HEK293T (cell line): ENCODE results near the gene GABBR2.

Experiments used
- ARNT ChIP-seq: fragments of 450-650 bp; IDR thresholded peaks from 2 replicates; pipeline ENCODE4 v1.6.1; 2017; ENCODE audit warnings: mild to moderate bottlenecking
- BHLHE40 ChIP-seq: fragments of 450-650 bp; IDR thresholded peaks from 2 replicates; pipeline ENCODE4 v1.6.1; 2016; ENCODE audit warnings: mild to moderate bottlenecking, moderate library complexity, borderline replicate concordance
- ELF4 ChIP-seq: fragments of 450-650 bp; IDR thresholded peaks from 2 replicates; pipeline ENCODE4 v1.6.1; 2017; ENCODE audit warnings: antibody characterized with exemption
- FOXA1 ChIP-seq: fragments of 450-650 bp; IDR thresholded peaks from 2 replicates; pipeline ENCODE4 v1.6.1; 2016; ENCODE audit warnings: mild to moderate bottlenecking
- FOXK2 ChIP-seq: fragments of 450-650 bp; IDR thresholded peaks from 2 replicates; pipeline ENCODE4 v1.6.1; 2016; ENCODE audit warnings: mild to moderate bottlenecking
- FOXM1 ChIP-seq: fragments of 450-650 bp; IDR thresholded peaks from 2 replicates; pipeline ENCODE4 v1.6.1; 2017; ENCODE audit warnings: mild to moderate bottlenecking, borderline replicate concordance
- HDGF ChIP-seq: fragments of 450-650 bp; IDR thresholded peaks from 2 replicates; pipeline ENCODE4 v1.6.1; 2017; ENCODE audit warnings: antibody characterized with exemption, borderline replicate concordance
- LEF1 ChIP-seq: fragments of 450-650 bp; IDR thresholded peaks from 2 replicates; pipeline ENCODE4 v1.6.1; 2017; ENCODE audit warnings: mild to moderate bottlenecking, borderline replicate concordance
- NFRKB ChIP-seq: fragments of 450-650 bp; IDR thresholded peaks from 2 replicates; pipeline ENCODE4 v1.6.1; 2016; ENCODE audit warnings: mild to moderate bottlenecking, moderate library complexity
- SP1 ChIP-seq: fragments of 450-650 bp; IDR thresholded peaks from 2 replicates; pipeline ENCODE4 v1.6.1; 2017
- SUZ12 ChIP-seq: fragments of 450-650 bp; IDR thresholded peaks from 2 replicates; pipeline ENCODE4 v1.6.1; 2016; ENCODE audit warnings: mild to moderate bottlenecking
- TARDBP ChIP-seq: fragments of 450-650 bp; IDR thresholded peaks from 2 replicates; pipeline ENCODE4 v1.6.1; 2016
- TF ChIP-seq, protein P1 (sequence below): fragments of 450-650 bp; IDR thresholded peaks from 2 replicates; pipeline ENCODE4 v1.6.1; 2016

GRCh38 chr9:98259791-98260190 lies 448.9 kb downstream of the GABBR2 start:
- no peak for TF ChIP-seq FOXM1
- TF ChIP-seq ELF4, result no peak
- TF ChIP-seq TARDBP, result no peak
- no peak for TF ChIP-seq NFRKB
- TF ChIP-seq BHLHE40, result no peak
- TF ChIP-seq SP1, result no peak
- no peak for TF ChIP-seq FOXA1
- TF ChIP-seq FOXK2, result no peak
- TF ChIP-seq ARNT, result no peak
- TF ChIP-seq SUZ12, result no peak
- TF ChIP-seq LEF1, result no peak
- TF ChIP-seq, protein P1, sequence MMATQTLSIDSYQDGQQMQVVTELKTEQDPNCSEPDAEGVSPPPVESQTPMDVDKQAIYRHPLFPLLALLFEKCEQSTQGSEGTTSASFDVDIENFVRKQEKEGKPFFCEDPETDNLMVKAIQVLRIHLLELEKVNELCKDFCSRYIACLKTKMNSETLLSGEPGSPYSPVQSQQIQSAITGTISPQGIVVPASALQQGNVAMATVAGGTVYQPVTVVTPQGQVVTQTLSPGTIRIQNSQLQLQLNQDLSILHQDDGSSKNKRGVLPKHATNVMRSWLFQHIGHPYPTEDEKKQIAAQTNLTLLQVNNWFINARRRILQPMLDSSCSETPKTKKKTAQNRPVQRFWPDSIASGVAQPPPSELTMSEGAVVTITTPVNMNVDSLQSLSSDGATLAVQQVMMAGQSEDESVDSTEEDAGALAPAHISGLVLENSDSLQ, result no peak
- TF ChIP-seq HDGF, result no peak
